Psoas muscle (tissue), 8 donors: ENCODE results near the gene PPP6R1. TPM values are rescaled to one million over a fixed set of nuclear protein-coding genes. Genes with fewer than 3 reads are reported as not detected.

Experiments used
- ATAC-seq, 4 donors: fragments of 200-7000 bp; cut with Tn5 transposase; one replicate each; pipeline ENCODE4 v1.9.1; 2020; ENCODE audit warnings: moderate library complexity in 3 of 4, mild to moderate bottlenecking in 2 of 4
- DNase-seq, 2 donors: peaks; one replicate each; pipeline ENCODE4 v3.0.0-alpha.2; 2020
- H3K27ac ChIP-seq: fragments of 200-600 bp; one replicate; pipeline ENCODE4 v1.8.0; 2022
- H3K27me3 ChIP-seq, 3 donors: fragments of 200-600 bp in 1 of 3; one replicate each; pipeline versions ENCODE4 v1.6.1 to v1.8.0; 2013 to 2022; ENCODE audit warnings: low read length in 2 of 3, mild to moderate bottlenecking in 2 of 3, moderate library complexity in 1 of 3; ENCODE audit not compliant: insufficient read depth in 3 of 3
- H3K36me3 ChIP-seq, 2 donors: fragments of 200-600 bp in 1 of 2; one replicate each; pipeline versions ENCODE4 v1.6.1 to v1.8.0; 2013 to 2022; ENCODE audit warnings: low read depth in 1 of 2, mild to moderate bottlenecking in 1 of 2, moderate library complexity in 1 of 2; ENCODE audit not compliant: insufficient read depth in 1 of 2
- H3K4me1 ChIP-seq: fragments of 200-600 bp; one replicate; pipeline ENCODE4 v1.8.0; 2022
- H3K4me3 ChIP-seq: fragments of 200-600 bp; one replicate; pipeline ENCODE4 v1.8.0; 2022; ENCODE audit warnings: mild to moderate bottlenecking
- H3K9me3 ChIP-seq: fragments of 200-600 bp; one replicate; pipeline ENCODE4 v1.8.0; 2022
- CTCF ChIP-seq: fragments of 200-600 bp; IDR thresholded peaks from one replicate; pipeline ENCODE4 v1.8.0; 2022; ENCODE audit warnings: antibody characterized with exemption
- WGBS, 3 donors: extraction: QIAGEN DNeasy Blood & Tissue Kit; methylation state at CpG; one replicate each; pipeline versions ENCODE4 v1.1.6 to v1.1.7; 2013; 5-methylcytosine and 5-hydroxymethylcytosine counted together
- intact Hi-C, 2 donors: fragments of 100-400 bp; cut with DNase I; formaldehyde crosslinking; loops; one replicate each; pipeline versions ENCODE4 v1.11.0 to v1.14.2; 2022
- polyA plus RNA-seq, 3 donors: library from polyadenylated mRNA; stranded (reverse); fragments of 200-250 nt; gene quantifications; one replicate each; pipeline ENCODE4 v1.2.3, GENCODE V29; 2013
- total RNA-seq, 4 donors: library from RNA; stranded (reverse); fragmentation: NEBNext Ultra II Directional in 2 of 4; extraction: Animal tissue kit (Norgen Biotek cat#: 25700) in 2 of 4; gene quantifications; one replicate each; pipeline versions ENCODE4 v1.2.1 to v1.2.4, GENCODE V29; 2021 to 2023
- donor health status: healthy with polysubstance abuse.
- donor health status: DM: no; HTN: no; CAD: no; lungs with moderate emphysema.
- donor health status: Bipolar disorder and iron deficiency.
- donor health status: healthy.
- donor health status: DM: yes; HTN: yes; CAD: no.
- donor health status: DM: no; HTN: no; CAD: no.
- donor health status: DM: no; HTN: no; CAD: no.
- donor health status: DM: yes; HTN: yes; CAD: no.

The PPP6R1 gene
- total and polyA plus RNA-seq, 7 donors, result 27.9 to 72.3 (median 45.6) TPM

- 89 to 93% (median 90%) methylated on average over 10 of the region's 10 CpGs for WGBS, 3 donors
- TF ChIP-seq CTCF, result no peak
Observed at GRCh38 chr19:55297267-55297666, 38.5 kb upstream of the PPP6R1 start.

GRCh38 chr19:55289117-55289796 lies 30.4 kb upstream of the PPP6R1 start:
- H3K36me3 ChIP-seq, result no peaks in the 10 kb centered on the region
- no peak for ATAC-seq
- no peaks in the 10 kb centered on the region for H3K9me3 ChIP-seq
- no peak overlapping the region for H3K4me3 ChIP-seq
- 94 to 96% (median 94%) methylated on average over 9 of the region's 9 CpGs for WGBS, 3 donors
- no peaks in the 10 kb centered on the region for H3K27me3 ChIP-seq
- H3K27ac ChIP-seq, result no peak overlapping the region
- no peak for DNase-seq
- intact Hi-C loops, result no loop called here
- no peak for TF ChIP-seq CTCF
- H3K4me1 ChIP-seq, result no peaks in the 10 kb centered on the region

More at GRCh38 chr19:55297267-55297666, 38.5 kb upstream of the PPP6R1 start:
- Histone ChIP-seq H3K4me1 (no peaks in the 10 kb centered on the region), H3K27ac (no peak overlapping the region), H3K27me3 (no peaks in the 10 kb centered on the region), H3K36me3 (no peaks in the 10 kb centered on the region), H3K4me3 (no peak overlapping the region), H3K9me3 (no peaks in the 10 kb centered on the region)
- intact Hi-C loops, result no loop called here
- no peak for ATAC-seq
- DNase-seq, result no peak

GRCh38 chr19:55287361-55288079 lies 28.7 kb upstream of the PPP6R1 start:
- DNase-seq (no peak), ATAC-seq (no peak)
- Histone ChIP-seq H3K9me3 (no peaks in the 10 kb centered on the region), H3K27me3 (peaks cover 0 to 9% (median 4%) of the 10 kb centered on the region in 3 donors), H3K36me3 (no peaks in the 10 kb centered on the region), H3K4me1 (no peaks in the 10 kb centered on the region), H3K4me3 (no peak overlapping the region), H3K27ac (no peak overlapping the region)
- no peak for TF ChIP-seq CTCF
- intact Hi-C loops, result no loop called here
- 64 to 71% (median 70%) methylated on average over 20 to 21 of the region's 21 CpGs for WGBS, 3 donors

GRCh38 chr19:55285229-55285890 lies 26.5 kb upstream of the PPP6R1 start:
- TF ChIP-seq CTCF, result no peak
- no peak overlapping the region for H3K27ac ChIP-seq
- no peaks in the 10 kb centered on the region for H3K4me1 ChIP-seq
- H3K36me3 ChIP-seq, result no peaks in the 10 kb centered on the region
- peaks cover 0 to 11% (median 4%) of the 10 kb centered on the region in 3 donors for H3K27me3 ChIP-seq
- no peak for ATAC-seq
- H3K4me3 ChIP-seq, result no peak overlapping the region
- WGBS, 3 donors, result 45 to 46% (median 46%) methylated on average over 16 to 18 of the region's 18 CpGs
- no peak for DNase-seq
- intact Hi-C loops, result no loop called here
- no peaks in the 10 kb centered on the region for H3K9me3 ChIP-seq
